Karpas-422 (cell line): ENCODE measurements around the gene CLSTN1. TPM values are rescaled to one million over a fixed set of nuclear protein-coding genes. Genes with fewer than 3 reads are reported as not detected.

Source experiments
- DNase-seq: peaks from one replicate; pipeline ENCODE4 v3.0.0-alpha.2; 2015
- H2AFZ ChIP-seq: fragments of 200-600 bp; sonication (generic); 2 replicates; pipeline ENCODE4 v1.6.1; 2014; ENCODE audit warnings: antibody characterized with exemption, low read length, mixed read lengths
- H3K27ac ChIP-seq: fragments of 200-600 bp; sonication (generic); 2 replicates; pipeline ENCODE4 v1.5.1; 2014; ENCODE audit warnings: mild to moderate bottlenecking, low read length, moderate library complexity
- H3K27me3 ChIP-seq: fragments of 200-600 bp; sonication (generic); 2 replicates; pipeline ENCODE4 v1.6.1; 2014; ENCODE audit warnings: low read length, mixed read lengths
- H3K36me3 ChIP-seq: fragments of 200-600 bp; sonication (generic); 2 replicates; pipeline ENCODE4 v1.6.1; 2014; ENCODE audit warnings: low read length, mixed read lengths; ENCODE audit not compliant: insufficient read depth
- H3K4me1 ChIP-seq: fragments of 200-600 bp; sonication (generic); 2 replicates; pipeline ENCODE4 v1.6.1; 2014; ENCODE audit warnings: mild to moderate bottlenecking, low read length, mixed read lengths
- H3K4me2 ChIP-seq: fragments of 200-600 bp; sonication (generic); 2 replicates; pipeline ENCODE4 v1.6.1; 2014; ENCODE audit warnings: low read length, low read depth, mild to moderate bottlenecking; ENCODE audit not compliant: poor library complexity, severe bottlenecking
- H3K4me3 ChIP-seq: fragments of 200-600 bp; sonication (generic); 2 replicates; pipeline ENCODE4 v1.5.1; 2014; ENCODE audit warnings: mild to moderate bottlenecking, antibody characterized with exemption, low read length, mixed read lengths
- H3K79me2 ChIP-seq: fragments of 200-600 bp; sonication (generic); 2 replicates; pipeline ENCODE4 v1.6.1; 2014; ENCODE audit warnings: mild to moderate bottlenecking, low read length, mixed read lengths
- H3K9ac ChIP-seq: fragments of 200-600 bp; sonication (generic); 2 replicates; pipeline ENCODE4 v1.6.0; 2014; ENCODE audit warnings: low read length
- H3K9me2 ChIP-seq: fragments of 200-600 bp; sonication (generic), shearing (Covaris generic); replicated peaks from 2 replicates; pipeline ENCODE4 v1.6.0; 2014; ENCODE audit warnings: mild to moderate bottlenecking, low read length, moderate library complexity; ENCODE audit not compliant: insufficient read depth
- H3K9me3 ChIP-seq: fragments of 300-700, 200-600 bp; sonication (generic); 2 replicates; pipeline ENCODE4 v1.6.1; 2014; ENCODE audit warnings: low read length, mixed read lengths
- H4K20me1 ChIP-seq: fragments of 200-600 bp; sonication (generic); 2 replicates; pipeline ENCODE4 v1.6.1; 2014; ENCODE audit warnings: mild to moderate bottlenecking, antibody characterized with exemption, low read length, low read depth; ENCODE audit not compliant: insufficient read depth
- total RNA-seq: library from RNA; depleted of rRNA; stranded (reverse); fragments of >200 nt; shearing (Covaris generic); gene quantifications from 2 replicates; pipeline ENCODE4 v1.2.3, GENCODE V29; 2014; ENCODE audit warnings: low replicate concordance

The CLSTN1 gene
- total RNA-seq, 1 experiment from 2014 or later = 52.0 TPM

GRCh38 chr1:9731051-9731537 lies 92.7 kb downstream of the CLSTN1 start:
- no peak overlapping the region for H3K4me2 ChIP-seq

GRCh38 chr1:9730096-9730901 lies 93.5 kb downstream of the CLSTN1 start:
- no peaks in the 10 kb centered on the region for H3K79me2 ChIP-seq
- H3K4me3 ChIP-seq = no peak overlapping the region
- no peak overlapping the region for H3K9ac ChIP-seq
- no peaks in the 10 kb centered on the region for H3K9me2 ChIP-seq
- H3K27me3 ChIP-seq = no peaks in the 10 kb centered on the region
- H3K36me3 ChIP-seq = peaks cover 35% of the 10 kb centered on the region
- H3K4me2 ChIP-seq = no peak overlapping the region
- DNase-seq = no peak
- 0 out of 2 replicates have a peak, but pooled peaks cover 2% of the 10 kb centered on the region for H3K4me1 ChIP-seq
- H4K20me1 ChIP-seq = no peaks in the 10 kb centered on the region
- no peak overlapping the region for H3K27ac ChIP-seq
- H2AFZ ChIP-seq = no peak overlapping the region
- no peaks in the 10 kb centered on the region for H3K9me3 ChIP-seq

More at GRCh38 chr1:9731051-9731537, 92.7 kb downstream of the CLSTN1 start:
- no peaks in the 10 kb centered on the region for H3K79me2 ChIP-seq
- no peak overlapping the region for H3K4me3 ChIP-seq
- peaks cover 43% of the 10 kb centered on the region for H3K36me3 ChIP-seq
- no peak overlapping the region for H2AFZ ChIP-seq
- H3K27me3 ChIP-seq = no peaks in the 10 kb centered on the region
- H4K20me1 ChIP-seq = no peaks in the 10 kb centered on the region
- H3K9me2 ChIP-seq = no peaks in the 10 kb centered on the region
- no peak overlapping the region for H3K27ac ChIP-seq
- H3K4me1 ChIP-seq = 0 out of 2 replicates have a peak, but pooled peaks cover 2% of the 10 kb centered on the region
- H3K9ac ChIP-seq = no peak overlapping the region
- DNase-seq = no peak
- H3K9me3 ChIP-seq = no peaks in the 10 kb centered on the region

GRCh38 chr1:9729523-9729922 lies 94.2 kb downstream of the CLSTN1 start:
- Histone ChIP-seq H3K4me3 (no peak overlapping the region), H3K9me2 (no peaks in the 10 kb centered on the region), H3K79me2 (no peaks in the 10 kb centered on the region), H2AFZ (no peak overlapping the region), H3K4me2 (no peak overlapping the region), H4K20me1 (no peaks in the 10 kb centered on the region), H3K27me3 (no peaks in the 10 kb centered on the region), H3K9ac (no peak overlapping the region), H3K9me3 (no peaks in the 10 kb centered on the region; the same call in 1 of the 2 replicates), H3K27ac (no peak overlapping the region), H3K36me3 (peaks cover 31% of the 10 kb centered on the region), H3K4me1 (0 out of 2 replicates have a peak, but pooled peaks cover 2% of the 10 kb centered on the region)
- DNase-seq = no peak

- peaks cover 34% of the 10 kb centered on the region for H3K36me3 ChIP-seq
- H2AFZ ChIP-seq = no peak overlapping the region
- no peak overlapping the region for H3K27ac ChIP-seq
- H4K20me1 ChIP-seq = no peaks in the 10 kb centered on the region
- no peaks in the 10 kb centered on the region for H3K27me3 ChIP-seq
- no peak overlapping the region for H3K4me2 ChIP-seq
- no peak for DNase-seq
- H3K4me1 ChIP-seq = 0 out of 2 replicates have a peak, but pooled peaks cover 2% of the 10 kb centered on the region
- H3K79me2 ChIP-seq = no peaks in the 10 kb centered on the region
- H3K4me3 ChIP-seq = no peak overlapping the region
- no peak overlapping the region for H3K9ac ChIP-seq
- peaks cover 5% of the 10 kb centered on the region; the same call in 1 of the 2 replicates for H3K9me3 ChIP-seq
- no peaks in the 10 kb centered on the region for H3K9me2 ChIP-seq
Measured at GRCh38 chr1:9728451-9729295, 95.1 kb downstream of the CLSTN1 start.

GRCh38 chr1:9726905-9727595 lies 96.7 kb downstream of the CLSTN1 start:
- no peaks in the 10 kb centered on the region for H3K27me3 ChIP-seq
- H3K9me3 ChIP-seq = peaks cover 14% of the 10 kb centered on the region
- H2AFZ ChIP-seq = no peak overlapping the region
- DNase-seq = no peak
- H3K4me3 ChIP-seq = no peak overlapping the region
- no peak overlapping the region for H3K9ac ChIP-seq
- H3K4me2 ChIP-seq = no peak overlapping the region
- H3K27ac ChIP-seq = no peak overlapping the region
- no peaks in the 10 kb centered on the region for H4K20me1 ChIP-seq
- H3K36me3 ChIP-seq = peaks cover 41% of the 10 kb centered on the region
- H3K9me2 ChIP-seq = no peaks in the 10 kb centered on the region
- no peaks in the 10 kb centered on the region for H3K4me1 ChIP-seq
- no peaks in the 10 kb centered on the region for H3K79me2 ChIP-seq

GRCh38 chr1:9726406-9726805 lies 97.4 kb downstream of the CLSTN1 start:
- Histone ChIP-seq H3K4me1 (no peaks in the 10 kb centered on the region), H3K9me3 (peaks cover 14% of the 10 kb centered on the region)

GRCh38 chr1:9724706-9725476 lies 98.9 kb downstream of the CLSTN1 start:
- Histone ChIP-seq H3K27me3 (no peaks in the 10 kb centered on the region), H3K27ac (no peak overlapping the region), H3K4me2 (no peak overlapping the region), H3K9ac (no peak overlapping the region), H3K36me3 (peaks cover 32% of the 10 kb centered on the region), H2AFZ (no peak overlapping the region), H3K4me1 (no peaks in the 10 kb centered on the region), H3K4me3 (no peak overlapping the region), H3K9me3 (peaks cover 14% of the 10 kb centered on the region), H3K79me2 (no peaks in the 10 kb centered on the region), H3K9me2 (no peaks in the 10 kb centered on the region), H4K20me1 (no peaks in the 10 kb centered on the region)
- DNase-seq = peak; percentile 87

More at GRCh38 chr1:9726406-9726805, 97.4 kb downstream of the CLSTN1 start:
- no peak overlapping the region for H3K4me3 ChIP-seq
- no peaks in the 10 kb centered on the region for H3K9me2 ChIP-seq
- no peak for DNase-seq
- no peak overlapping the region for H3K4me2 ChIP-seq
- H2AFZ ChIP-seq = no peak overlapping the region
- H3K36me3 ChIP-seq = peaks cover 36% of the 10 kb centered on the region
- no peak overlapping the region for H3K9ac ChIP-seq
- H4K20me1 ChIP-seq = no peaks in the 10 kb centered on the region
- no peaks in the 10 kb centered on the region for H3K27me3 ChIP-seq
- H3K27ac ChIP-seq = no peak overlapping the region
- no peaks in the 10 kb centered on the region for H3K79me2 ChIP-seq
